Stimulated activated naive CD4-positive, alpha-beta T cell treated with Interleukin-2 at 50 U/mL for 16 hours (primary cell): ENCODE data around the gene KCNK10.
A peak's percentile ranks its signal among the peaks of the same experiment; 100 is the strongest.

Experiments used
- DNase-seq: peaks from one replicate; lab custom pipeline; 2025; lab: John Stamatoyannopoulos, UW

Gene KCNK10

DNA sequence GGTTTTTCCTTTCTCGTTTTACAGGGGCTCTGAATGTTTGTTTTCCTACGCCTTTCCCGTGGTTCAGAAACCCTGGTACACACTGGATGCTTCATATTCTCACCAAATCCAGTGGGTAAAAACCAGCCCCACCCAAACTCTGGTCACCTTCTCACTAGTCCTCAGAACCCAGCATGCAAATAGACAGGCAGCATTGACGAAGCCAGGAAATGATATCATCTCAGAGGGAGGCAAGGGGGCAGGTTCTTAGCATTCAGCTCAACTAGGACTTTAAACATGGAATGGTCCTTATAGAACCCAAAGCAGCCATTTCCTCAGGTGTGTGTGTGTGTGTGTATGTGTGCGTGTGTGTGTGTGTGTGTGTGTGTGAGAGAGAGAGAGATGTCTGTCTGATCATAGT, 142.0 kb downstream of the KCNK10 start:
- DNase-seq, result no peak

DNA sequence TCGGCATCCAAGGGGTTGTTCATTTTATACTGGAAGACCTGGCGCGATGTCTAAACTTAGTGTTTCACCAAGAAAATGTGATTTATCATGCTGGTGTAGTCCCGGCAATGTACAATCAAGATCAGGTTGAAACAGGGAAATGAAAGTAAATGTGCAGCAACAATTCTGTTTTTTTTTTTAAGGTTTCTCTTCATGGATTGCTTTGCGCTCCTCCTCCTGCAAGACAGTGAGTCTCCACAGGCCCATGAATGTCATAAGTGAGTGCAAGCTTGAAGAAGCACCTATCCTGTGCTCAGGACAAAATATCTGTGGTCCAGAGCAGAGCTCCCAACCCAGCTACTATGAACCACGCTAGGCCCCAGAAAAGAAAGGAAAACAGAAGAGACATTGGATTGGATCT, 143.4 kb downstream of the KCNK10 start:
- no peak for DNase-seq

DNA sequence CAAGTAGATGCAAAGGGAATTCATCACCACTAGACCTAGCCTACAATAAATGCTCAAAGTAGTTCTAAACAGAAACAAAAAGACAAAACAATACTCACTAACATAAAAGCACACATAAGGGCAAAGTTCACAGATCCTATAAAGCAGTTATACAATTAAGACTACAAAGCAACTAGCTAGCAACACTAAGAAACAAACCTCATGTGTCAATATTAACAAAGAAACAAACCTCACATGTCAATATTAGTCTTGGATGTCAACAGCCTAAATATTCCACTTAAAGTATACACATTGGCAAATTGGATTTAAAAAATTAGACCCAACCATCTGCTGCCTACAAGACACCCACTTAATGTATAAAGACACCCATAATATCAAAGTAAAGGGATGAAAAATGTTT, 152.7 kb downstream of the KCNK10 start:
- DNase-seq, result no peak

DNA sequence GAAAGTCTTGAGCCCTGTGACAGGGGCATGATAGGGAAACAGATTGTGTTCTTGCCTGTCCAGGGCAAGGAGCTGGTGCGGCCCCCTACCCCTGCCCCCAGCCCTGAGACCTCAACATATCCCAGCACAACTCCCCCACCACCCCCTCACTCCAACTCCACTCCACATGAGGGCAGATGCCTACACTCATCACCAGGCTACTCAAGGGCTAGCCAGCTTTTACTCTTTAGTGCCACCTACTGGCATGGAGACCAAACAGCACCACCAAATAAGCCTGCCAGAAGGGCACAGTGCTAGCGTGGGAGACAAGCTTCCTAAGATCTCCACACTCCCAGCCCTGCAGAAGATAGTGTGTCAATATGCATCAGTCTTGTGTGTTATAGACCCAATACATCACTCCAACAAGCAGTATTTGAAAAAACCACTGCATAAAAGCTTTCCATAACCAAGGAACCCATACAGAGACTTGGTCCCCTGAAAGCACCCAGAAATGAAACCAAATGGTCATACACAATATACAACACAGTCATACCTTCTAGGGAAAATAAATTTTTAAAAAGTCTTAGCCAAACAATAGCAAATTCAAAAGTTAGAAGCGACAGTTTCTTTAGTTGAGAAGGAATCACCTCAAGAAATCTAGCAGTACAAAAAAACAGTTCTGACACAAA, 154.4 kb downstream of the KCNK10 start:
- DNase-seq, result peak; percentile 39

DNA sequence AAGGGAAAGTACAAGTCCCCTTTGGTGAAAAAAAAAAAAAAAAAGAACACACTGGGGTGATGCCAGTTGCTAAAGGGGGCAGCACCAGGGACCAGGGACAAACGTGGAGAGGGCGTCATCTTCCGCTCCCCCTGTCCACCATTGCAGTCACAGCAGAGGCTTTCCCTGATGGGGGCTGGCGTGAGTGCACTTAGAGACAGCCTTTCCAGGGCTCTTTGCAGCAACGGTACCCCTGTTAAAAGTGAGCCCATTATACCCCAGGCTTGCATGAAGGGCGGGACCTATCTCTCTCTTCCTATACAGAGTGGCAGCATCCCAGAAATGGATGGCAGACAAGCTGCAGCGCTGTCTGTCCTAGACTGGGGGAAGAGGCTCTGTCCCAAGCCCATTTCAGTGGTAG, 155.0 kb downstream of the KCNK10 start:
- no peak for DNase-seq

DNA sequence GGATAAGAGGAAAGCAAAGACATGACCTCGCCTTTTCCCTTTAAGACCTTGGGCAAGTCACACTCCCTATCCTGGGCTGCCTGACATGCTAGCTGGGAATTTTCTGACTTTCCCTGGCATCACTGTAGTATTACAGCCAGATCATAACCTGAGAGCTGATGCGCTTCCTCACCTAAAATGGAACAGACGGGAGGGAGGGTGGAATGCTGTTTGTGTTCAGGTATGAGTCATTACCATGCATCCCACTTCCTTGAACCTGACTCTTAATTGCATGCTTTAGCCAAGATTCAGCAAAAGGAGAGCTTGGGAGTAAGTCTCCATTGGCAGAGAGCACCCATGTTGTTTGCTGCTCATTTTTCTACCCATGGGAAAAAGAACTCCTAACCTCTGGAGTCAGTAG, 156.5 kb downstream of the KCNK10 start:
- DNase-seq, result no peak

DNA sequence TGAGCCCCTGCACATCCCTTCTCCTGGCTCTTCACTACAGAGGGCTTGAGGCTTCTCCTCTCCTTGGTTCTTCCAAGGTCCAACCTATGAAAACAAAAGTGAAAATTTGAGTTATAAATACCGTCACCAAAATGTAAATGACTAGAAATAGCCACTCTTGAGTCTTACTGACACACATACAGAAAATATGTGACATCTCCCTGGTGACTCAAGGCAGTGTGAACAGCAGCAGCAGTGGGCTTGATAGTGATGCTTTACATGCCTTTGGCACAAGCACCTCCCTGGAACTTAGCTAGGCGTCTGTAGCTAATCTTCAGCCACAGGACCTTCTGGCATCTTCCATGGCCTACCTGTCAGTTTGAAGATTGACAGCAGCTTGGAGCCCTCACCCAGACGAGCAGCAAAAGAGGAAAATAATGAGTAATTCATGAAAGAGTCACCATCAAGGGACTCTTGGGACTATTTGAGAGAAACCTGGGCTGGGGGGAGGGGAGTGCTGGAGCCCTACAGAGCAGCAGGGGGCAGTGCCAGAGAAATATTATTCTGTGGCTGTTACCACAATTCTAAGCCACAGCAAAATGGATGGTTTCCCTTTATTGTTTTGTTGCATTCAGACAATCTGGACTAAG, 158.0 kb downstream of the KCNK10 start:
- DNase-seq, result no peak

DNA sequence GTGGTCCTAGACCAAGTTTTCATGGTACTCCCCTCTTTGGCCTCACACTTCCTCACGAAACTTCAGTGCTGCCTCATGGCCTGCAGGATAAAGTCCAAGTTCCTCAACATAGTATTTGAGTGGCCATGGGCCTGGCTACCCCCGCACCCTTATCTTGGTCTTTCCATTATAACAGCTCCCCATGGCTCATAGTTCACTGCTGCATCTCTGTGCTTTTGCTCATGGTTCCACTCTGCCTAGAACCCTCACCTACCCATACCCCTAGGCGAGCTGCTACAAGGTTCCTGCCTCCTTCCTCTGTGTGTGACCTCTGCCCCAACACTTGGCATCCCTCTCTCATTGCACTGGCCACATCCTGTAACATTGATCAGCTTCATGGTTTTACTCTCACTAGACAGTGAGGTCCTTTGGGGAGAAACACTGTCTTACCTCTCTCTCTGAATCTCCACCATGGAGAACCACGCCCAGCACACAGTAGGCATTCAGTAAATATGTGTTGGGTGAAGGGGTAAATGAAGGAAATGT, 159.3 kb downstream of the KCNK10 start:
- no peak for DNase-seq

DNA sequence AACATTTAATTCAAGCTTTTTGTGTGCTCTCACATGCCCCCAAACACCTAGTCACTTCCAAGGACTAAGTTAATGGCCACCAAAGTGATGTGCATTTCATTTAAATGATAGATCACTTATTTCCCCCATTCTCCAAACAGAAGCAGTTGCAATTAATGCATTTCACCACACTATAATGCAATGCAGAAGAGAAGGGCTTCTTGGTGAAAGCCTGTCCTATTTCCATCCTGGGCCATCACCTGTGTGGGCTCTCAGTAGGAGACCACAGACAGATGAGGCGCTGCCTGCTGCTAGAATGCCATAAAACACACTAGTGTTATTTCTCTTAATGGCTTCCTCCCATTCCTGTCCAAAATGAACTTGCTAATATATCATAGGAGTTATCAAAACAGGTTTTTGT, 166.9 kb downstream of the KCNK10 start:
- no peak for DNase-seq

DNA sequence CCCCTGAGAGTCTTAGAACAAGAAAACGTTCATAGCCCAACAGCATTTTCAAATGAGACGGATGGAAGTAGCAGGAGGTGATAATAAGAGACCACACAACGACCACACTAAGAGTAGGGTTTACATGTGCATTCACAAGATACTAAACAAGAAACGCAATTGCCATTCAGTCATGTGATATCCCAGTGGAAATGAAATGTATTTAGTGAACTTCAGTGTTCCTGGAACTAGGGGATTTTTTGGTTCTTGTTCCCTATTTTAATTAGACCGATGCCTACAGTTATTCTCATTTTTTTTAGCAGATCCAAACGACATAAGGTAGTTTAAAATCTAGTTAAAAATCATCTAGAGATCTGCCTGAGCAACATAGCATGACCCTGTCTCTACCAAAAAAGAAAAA, 168.1 kb downstream of the KCNK10 start:
- no peak for DNase-seq

DNA sequence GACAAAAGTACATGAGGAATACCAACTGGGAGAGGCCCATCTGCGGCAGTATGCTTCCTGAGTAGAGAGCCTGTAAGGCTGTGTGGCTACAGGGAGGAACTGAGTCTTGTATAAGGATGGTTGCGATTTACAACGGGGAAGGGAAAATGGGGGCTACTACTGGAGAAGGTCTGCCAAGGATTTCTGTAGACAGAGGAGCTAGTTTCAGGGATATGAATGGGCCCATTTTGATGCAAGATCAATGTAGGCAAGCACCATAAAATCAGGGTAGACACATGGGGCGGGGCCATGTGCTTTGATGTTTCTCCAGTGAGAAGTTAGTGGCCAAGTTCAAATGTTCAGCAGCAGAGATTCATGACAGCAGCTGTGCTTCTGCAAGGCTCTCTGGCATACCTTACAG, 168.7 kb downstream of the KCNK10 start:
- DNase-seq, result no peak

DNA sequence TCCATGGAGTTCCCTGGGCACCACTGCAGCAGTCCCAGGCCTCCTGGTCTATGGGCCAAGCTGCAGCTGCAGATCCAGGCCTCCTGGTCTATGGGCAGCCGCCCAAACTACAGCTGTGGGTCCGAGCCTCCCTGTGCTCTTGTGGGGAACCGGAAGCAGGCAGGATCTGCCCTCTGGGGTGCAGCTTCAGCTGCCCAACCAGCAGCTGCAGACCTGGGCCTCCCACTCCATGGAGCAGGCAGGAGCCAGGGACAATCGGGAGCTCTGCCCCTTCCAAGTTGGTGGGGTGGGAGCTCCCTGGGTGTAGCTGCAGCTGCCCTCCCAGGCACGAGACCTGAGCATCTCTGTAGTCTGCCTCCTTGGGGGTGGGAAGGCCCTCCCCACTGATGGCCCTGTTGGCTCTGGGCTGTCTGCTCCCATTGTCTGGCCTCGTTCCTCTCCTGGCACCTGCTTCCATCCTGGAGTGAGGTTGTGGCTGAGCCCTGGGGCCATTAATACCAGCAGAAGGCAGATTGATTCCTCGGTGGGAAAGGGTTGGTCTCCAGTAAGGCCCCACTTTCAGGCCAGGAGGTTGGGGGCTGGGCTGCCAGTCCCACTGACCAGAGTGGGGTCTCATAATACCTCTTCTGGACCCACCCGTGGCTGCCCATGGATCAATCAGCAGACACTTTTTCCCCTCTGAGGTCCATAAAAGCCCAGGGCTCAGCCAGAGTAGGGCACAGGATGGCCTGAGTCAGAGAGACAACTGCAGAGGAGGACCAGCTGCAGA, 176.0 kb downstream of the KCNK10 start:
- DNase-seq, result no peak

DNA sequence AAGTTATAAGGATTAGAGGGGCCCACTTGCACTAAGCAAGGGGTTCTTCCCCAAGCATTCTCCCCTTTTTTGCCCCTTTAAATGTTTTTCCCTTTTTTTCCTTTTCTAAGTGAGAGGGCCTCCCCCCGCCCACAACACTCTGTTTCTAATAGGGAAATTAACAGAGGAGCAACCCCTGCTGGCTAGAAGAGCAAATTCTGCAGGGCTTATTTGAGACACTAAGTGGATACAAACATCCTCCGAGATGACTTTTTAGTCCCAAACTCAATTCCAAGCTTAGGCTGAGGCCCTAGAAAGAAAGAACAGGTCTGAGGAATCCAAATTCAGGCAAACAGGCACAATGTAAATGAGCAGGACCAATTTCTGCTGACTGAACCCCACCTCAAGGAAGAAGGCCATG, 179.3 kb downstream of the KCNK10 start:
- no peak for DNase-seq

DNA sequence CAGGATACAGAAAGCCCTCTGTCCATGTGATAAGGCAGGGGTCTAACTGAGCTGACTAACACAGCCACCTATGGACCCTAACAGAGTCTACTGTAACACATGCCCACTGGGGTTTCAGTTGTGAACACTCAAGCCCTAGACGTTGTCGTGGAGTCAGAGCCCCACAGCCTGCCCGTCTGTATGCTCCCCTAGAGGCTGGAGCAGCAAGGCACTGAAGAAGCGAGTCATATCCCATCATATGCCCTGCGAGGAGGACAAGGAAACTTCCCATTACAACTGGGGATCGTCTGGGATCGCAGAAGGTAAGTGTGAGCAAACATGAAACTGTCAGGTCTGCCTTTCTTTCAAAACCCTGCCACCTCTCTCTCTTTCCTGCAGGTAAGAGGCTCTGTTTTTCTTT, 180.1 kb downstream of the KCNK10 start:
- DNase-seq, result no peak

DNA sequence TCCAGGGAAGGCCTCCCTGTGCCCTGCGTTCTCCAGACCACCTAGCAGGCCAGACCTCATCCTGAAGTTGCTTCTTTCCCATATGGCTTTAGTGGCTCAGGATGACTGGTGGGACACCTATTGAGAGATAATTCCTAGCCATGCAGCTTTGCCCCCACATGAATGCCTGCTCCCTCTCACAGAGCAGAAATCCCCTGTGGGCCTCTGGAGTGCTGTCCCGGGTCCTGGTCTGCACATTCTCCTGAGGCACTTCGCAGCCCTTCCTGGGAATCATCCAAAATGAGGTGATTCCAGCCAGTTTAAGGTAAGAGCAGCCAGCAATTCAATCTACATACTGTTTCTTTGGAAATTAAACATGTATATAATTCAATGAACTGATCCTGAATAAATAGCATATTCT, 182.2 kb downstream of the KCNK10 start:
- no peak for DNase-seq

DNA sequence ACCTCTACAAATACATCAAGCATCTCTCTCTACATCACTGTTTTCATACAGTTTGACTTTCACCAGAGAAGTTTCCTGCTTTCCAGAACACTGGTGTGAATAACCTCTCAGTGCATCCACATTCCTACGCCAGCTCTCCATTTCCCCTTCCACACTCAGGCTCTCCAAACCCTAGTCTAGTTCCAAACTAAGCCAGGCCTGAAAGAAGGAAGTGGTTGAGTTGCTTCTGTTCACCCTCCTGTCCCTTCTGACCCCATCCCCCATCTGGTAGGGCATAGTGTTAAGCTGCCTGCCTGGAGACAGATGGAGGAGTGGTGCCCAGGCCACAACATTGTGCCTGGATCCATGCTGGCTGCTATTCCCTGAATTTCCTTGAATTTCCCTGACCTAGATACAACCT, 185.7 kb downstream of the KCNK10 start:
- DNase-seq, result no peak
